ENCODE data around the gene TNFRSF4. TPM values are rescaled to one million over a fixed set of nuclear protein-coding genes. Genes with fewer than 3 reads are reported as not detected.
"Not testable (repeated sequence)": the region's sequence is repeated elsewhere in the genome, so short reads cannot be mapped to it uniquely, and the experiment has no call there.

TNFRSF4 gene
- total RNA-seq, 1 experiment from 2014 or later = not detected

GRCh38 chr1:1183221-1183747 is 30.7 kb downstream of the TNFRSF4 start:
- DNase-seq (ENCODE audit: low spot score) = no peak

DNA sequence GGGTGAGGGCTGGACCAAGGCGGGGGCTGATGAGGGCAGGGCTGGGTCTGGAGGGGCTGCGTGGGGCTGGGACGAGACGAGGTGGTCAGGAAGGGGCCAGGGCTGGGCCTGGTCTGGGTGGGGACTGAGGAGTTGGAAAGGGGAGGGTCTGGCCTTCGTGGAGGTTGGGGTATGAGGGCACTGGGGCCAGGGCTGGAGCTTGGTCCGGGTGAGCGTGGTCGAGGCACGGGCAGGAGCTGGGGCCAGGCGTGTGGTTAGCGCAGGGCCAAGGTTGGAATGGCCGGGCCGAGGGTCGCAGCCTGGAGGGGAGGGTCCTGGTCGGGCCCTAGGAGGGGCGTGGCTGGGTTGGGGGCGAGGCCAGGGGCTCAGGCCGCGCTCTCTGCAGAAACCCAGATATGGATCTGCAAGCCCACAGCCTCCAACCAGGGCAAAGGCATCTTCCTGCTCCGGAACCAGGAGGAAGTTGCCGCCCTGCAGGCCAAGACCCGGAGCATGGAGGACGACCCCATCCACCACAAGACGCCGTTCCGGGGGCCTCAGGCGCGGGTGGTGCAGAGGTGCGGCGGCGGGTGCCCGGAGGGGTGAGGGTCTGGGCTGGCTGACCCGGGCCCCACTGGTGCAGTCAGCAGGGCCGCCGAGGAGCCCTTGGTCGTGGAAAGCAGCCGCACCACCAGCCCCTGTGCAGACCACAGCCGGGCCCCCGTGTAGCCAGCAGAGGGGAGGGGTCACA is 31.3 kb downstream of the TNFRSF4 start:
- DNase-seq (ENCODE audit: low spot score) = no peak

DNA sequence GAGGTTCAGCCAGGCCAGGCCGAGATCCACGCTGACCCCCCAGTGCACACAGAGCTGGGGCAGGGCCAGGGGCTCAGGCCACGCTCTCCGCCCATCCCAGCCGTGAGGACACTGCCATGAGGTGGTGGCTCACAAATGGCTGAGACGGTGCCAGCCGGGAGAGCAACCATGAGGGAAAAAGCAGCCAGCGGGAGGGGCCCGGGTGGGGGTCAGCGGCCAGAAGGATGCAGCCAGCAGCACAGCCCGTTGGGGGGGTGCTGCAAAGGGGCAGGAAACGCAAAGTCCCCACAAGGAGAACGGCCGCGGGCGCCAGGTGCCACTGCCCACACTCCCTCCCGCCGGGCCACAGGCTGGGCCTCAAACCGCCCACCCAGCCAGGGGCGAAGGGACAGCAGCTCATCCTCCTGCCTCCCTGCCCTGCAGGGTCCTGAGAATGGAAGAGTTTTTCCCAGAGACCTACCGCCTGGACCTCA is 32.0 kb downstream of the TNFRSF4 start:
- DNase-seq (ENCODE audit: low spot score) = no peak

DNA sequence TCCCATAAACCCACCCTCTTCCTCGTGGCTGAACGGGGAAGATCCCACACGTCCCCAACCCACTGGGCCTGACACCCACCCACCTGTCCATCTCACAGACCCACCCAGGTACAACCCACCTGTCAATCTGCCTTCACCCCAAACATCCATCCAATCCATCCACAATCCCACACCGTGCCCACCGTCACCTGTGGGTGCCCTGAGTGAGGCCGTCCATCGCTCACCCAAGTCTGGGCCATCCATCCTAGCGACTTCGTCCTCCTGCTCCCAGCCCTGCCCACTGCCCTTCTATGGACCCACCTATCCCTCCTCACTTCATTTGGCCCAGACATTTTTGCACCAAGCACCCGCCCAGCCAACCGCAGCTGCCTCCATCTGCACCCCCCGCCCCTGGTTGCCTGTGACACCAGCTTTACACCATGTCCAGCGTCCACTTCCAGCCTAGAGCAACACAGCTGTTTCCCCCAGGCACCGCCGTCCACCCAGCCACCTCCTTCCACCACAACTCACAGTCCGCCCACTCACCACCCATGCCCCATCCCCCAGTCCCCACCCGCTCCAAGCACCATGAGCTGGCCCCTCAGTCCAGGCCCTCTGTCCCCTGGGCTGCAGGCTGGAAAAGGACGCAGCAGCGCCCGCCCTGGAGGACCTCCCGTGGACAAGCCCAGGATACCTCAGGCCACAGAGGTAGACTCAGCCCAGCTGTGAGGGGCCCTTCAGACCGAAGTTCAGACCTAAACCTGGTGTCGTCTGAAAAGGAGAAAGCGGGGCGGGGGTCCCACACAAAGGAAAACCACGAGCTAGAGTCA is 32.6 kb downstream of the TNFRSF4 start:
- DNase-seq (ENCODE audit: low spot score) = no peak

GRCh38 chr1:1179983-1180861 is 33.7 kb downstream of the TNFRSF4 start:
- DNase-seq (ENCODE audit: low spot score) = no peak

GRCh38 chr1:1179346-1179982 is 34.5 kb downstream of the TNFRSF4 start:
- DNase-seq (ENCODE audit: low spot score) = no peak

DNA sequence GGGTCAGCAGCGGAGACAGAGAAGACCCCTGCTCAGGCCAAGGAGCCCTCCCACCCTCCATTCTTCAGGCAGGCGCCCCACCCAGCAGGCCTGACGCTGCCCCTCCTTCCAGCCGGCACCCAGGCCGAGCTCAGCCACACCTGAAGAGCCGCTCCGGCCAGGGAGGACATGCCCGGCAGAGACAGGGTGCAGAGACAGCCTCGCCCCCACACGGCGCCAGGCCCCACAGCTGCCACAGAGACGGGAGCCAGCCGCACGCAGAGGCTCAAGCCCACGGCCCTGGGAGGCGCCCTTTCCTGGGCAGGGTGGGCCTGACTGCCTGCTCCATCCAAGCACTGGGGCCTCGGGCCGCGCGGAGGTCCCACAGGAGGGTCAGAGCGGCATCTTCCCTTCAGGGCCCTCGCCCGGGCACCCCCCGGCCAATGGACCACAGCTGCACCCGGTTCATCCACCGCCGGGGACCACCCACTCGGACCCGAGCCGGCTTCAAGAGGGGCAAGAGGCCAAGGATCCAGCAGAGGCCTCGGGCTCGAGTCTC is 35.1 kb downstream of the TNFRSF4 start:
- no peak for DNase-seq (ENCODE audit: low spot score)

GRCh38 chr1:1177452-1178206 is 36.3 kb downstream of the TNFRSF4 start:
- DNase-seq (ENCODE audit: low spot score) = no peak

GRCh38 chr1:1176931-1177330 is 37.0 kb downstream of the TNFRSF4 start:
- no peak for DNase-seq (ENCODE audit: low spot score)

GRCh38 chr1:1176063-1176761 is 37.7 kb downstream of the TNFRSF4 start:
- DNase-seq (ENCODE audit: low spot score) = not testable (repeated sequence)

GRCh38 chr1:1175221-1176062 is 38.5 kb downstream of the TNFRSF4 start:
- no peak for DNase-seq (ENCODE audit: low spot score)

DNA sequence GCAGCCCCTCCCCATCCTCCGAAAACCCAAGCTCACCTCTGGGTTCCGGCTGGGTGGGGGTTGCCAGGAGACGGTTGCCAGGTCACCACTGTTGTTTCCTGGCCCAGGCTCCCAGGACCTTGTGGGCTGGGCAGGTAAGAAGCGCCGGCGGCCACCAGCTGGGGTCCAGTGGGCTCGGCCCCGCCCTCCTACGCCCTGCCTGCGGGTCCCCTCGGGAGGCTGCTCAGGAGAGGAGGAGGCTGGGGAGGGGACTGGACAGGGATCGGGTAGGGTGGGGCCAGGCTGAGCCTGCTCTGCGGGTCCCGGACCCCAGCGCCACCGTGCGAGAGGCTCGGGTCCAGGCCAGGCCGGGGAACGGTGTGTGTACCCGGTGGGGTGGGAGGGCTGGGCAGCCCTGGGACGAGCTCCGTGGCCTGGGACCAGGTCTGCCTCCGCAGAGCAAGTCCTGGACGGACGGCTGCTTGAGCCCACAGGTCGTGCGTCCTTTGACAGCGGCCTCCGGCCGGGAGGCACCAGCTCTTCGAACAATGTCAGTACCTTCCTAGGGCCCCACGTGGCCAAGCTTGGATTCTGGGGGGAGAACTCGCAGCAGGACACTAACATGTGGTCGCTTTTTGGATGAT is 40.0 kb downstream of the TNFRSF4 start, which contains the start of gene TTLL10:
Gene TTLL10, plus strand, starts transcription at position 88 of the 623 bp plus-strand sequence. CDS start 5,336 bp downstream, outside the sequence.
- no peak for DNase-seq (ENCODE audit: low spot score)

DNA sequence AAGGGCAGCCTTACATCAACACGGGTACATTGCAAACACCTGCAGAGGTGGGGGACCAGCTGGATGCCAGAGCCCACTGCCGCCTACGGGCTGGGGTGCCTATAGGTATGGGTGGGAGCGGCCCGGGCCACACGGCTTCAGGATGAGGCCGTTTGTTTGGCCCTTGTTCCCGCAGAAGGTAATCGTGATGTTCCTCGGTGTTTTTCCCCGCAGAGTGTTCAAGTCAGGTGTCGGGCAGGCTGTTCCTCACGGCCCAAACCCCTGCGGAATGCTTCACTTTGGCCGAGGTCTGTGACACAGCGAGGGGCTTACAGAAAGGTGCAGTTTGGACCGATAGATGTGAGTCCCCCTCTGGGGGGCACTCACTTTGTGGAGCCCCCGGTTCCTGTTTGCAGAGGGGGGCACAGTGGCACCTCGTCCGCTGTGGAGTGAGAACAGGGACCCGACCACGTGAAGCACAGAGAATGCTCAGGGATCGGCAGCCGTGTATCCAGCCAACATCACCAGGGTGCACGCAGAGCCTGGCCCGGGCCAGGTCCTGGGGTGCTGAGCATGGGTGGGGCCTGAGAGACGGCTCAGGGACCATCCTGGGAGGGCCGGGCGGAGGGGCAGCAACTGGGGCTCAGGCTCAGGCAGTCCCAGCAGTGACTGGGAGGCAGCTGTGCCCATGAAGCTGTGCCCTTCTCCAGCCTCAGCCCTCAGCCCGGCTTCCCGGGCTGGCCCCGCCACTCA is 40.7 kb downstream of the TNFRSF4 start:
- no peak for DNase-seq (ENCODE audit: low spot score)

GRCh38 chr1:1171546-1172340 is 42.2 kb downstream of the TNFRSF4 start:
- no peak for DNase-seq (ENCODE audit: low spot score)

- no peak for DNase-seq (ENCODE audit: low spot score)
Measured at GRCh38 chr1:1171161-1171545, 42.8 kb downstream of the TNFRSF4 start.
